ENCODE measurements around the gene AKAP8. TPM values are rescaled to one million over a fixed set of nuclear protein-coding genes. Genes with fewer than 3 reads are reported as not detected.
"Not testable (repeated sequence)": the region's sequence is repeated elsewhere in the genome, so short reads cannot be mapped to it uniquely, and the experiment has no call there.

The AKAP8 gene
- total RNA-seq, 4 donors from 2014 or later, result 26.4 to 58.5 (median 55.9) TPM

- H3K27me3 ChIP-seq, result no peaks in the 10 kb centered on the region
- H3K27ac ChIP-seq, result no peak overlapping the region
- WGBS, 2 donors, result 88 to 89% methylated on average over 6 of the region's 6 CpGs
- no peak for TF ChIP-seq CTCF (IDR thresholded peaks at IDR 0.05)
- no peak for TF ChIP-seq POLR2A (IDR thresholded peaks at IDR 0.05)
- no peaks in the 10 kb centered on the region for H3K9me3 ChIP-seq
- peaks cover 0 to 24% (median 2%) of the 10 kb centered on the region in 4 donors for H3K4me1 ChIP-seq
- H3K36me3 ChIP-seq, result peaks cover 16 to 92% (median 48%) of the 10 kb centered on the region in 3 donors
- DNase-seq (ENCODE audit: low spot score in 2 of 2), result no peak
- no peak overlapping the region for H3K4me3 ChIP-seq
These were observed 17.6 kb upstream of the AKAP8 start for GRCh38 chr19:15397236-15397635.

- H3K36me3 ChIP-seq, result peaks cover 16 to 93% (median 53%) of the 10 kb centered on the region in 3 donors
- no peak overlapping the region for H3K4me3 ChIP-seq
- no peak overlapping the region for H3K27ac ChIP-seq
- peaks cover 0 to 16% (median under 1%) of the 10 kb centered on the region in 4 donors for H3K4me1 ChIP-seq
- no peaks in the 10 kb centered on the region for H3K9me3 ChIP-seq
- no peaks in the 10 kb centered on the region for H3K27me3 ChIP-seq
- DNase-seq (ENCODE audit: low spot score in 2 of 2), result no peak
- 95 to 98% methylated on average over 3 of the region's 3 CpGs for WGBS, 2 donors
- TF ChIP-seq POLR2A (IDR thresholded peaks at IDR 0.05), result no peak
- no peak for TF ChIP-seq EP300 (IDR thresholded peaks at IDR 0.05)
- TF ChIP-seq CTCF (IDR thresholded peaks at IDR 0.05), result no peak
These were observed 16.8 kb upstream of the AKAP8 start for GRCh38 chr19:15396436-15396835.

GRCh38 chr19:15395251-15395650, 15.7 kb upstream of the AKAP8 start:
- H3K9me3 ChIP-seq; H3K4me1 ChIP-seq; H3K4me3 ChIP-seq; H3K27ac ChIP-seq; H3K27me3 ChIP-seq; DNase-seq (ENCODE audit: low spot score in 2 of 2): not testable (repeated sequence)
- peaks cover 16 to 83% (median 47%) of the 10 kb centered on the region in 3 donors for H3K36me3 ChIP-seq
- 93 to 94% methylated on average over 17 of the region's 17 CpGs for WGBS, 2 donors

GRCh38 chr19:15394426-15394825, 14.8 kb upstream of the AKAP8 start:
- Histone ChIP-seq H3K4me3 (no peak overlapping the region), H3K4me1 (no peaks in the 10 kb centered on the region), H3K27ac (no peak overlapping the region), H3K9me3 (no peaks in the 10 kb centered on the region), H3K36me3 (peaks cover 16 to 78% (median 41%) of the 10 kb centered on the region in 3 donors), H3K27me3 (no peaks in the 10 kb centered on the region)
- DNase-seq (ENCODE audit: low spot score in 2 of 2), result no peak
- no peak for TF ChIP-seq EP300 (IDR thresholded peaks at IDR 0.05)
- TF ChIP-seq POLR2A (IDR thresholded peaks at IDR 0.05), result no peak
- no peak for TF ChIP-seq CTCF (IDR thresholded peaks at IDR 0.05)
- WGBS, 2 donors, result 89% methylated on average over 5 of the region's 5 CpGs

- DNase-seq (ENCODE audit: low spot score in 2 of 2), result no peak
- H3K36me3 ChIP-seq, result peaks cover 11 to 78% (median 37%) of the 10 kb centered on the region in 3 donors
- H3K4me3 ChIP-seq, result no peak overlapping the region
- TF ChIP-seq POLR2A (IDR thresholded peaks at IDR 0.05) (no peak), EP300 (IDR thresholded peaks at IDR 0.05) (no peak), CTCF (IDR thresholded peaks at IDR 0.05) (no peak)
- H3K4me1 ChIP-seq, result no peaks in the 10 kb centered on the region
- H3K9me3 ChIP-seq, result no peaks in the 10 kb centered on the region
- no peak overlapping the region for H3K27ac ChIP-seq
- no peaks in the 10 kb centered on the region for H3K27me3 ChIP-seq
These were observed 14.4 kb upstream of the AKAP8 start for GRCh38 chr19:15393963-15394362.

GRCh38 chr19:15390814-15391213, 11.2 kb upstream of the AKAP8 start:
- WGBS, 2 donors, result 88 to 92% methylated on average over 2 of the region's 2 CpGs
- TF ChIP-seq EP300 (IDR thresholded peaks at IDR 0.05) (no peak), POLR2A (IDR thresholded peaks at IDR 0.05) (no peak), CTCF (IDR thresholded peaks at IDR 0.05) (no peak)
- H3K27ac ChIP-seq, result no peak overlapping the region

More at GRCh38 chr19:15390814-15391213, 11.2 kb upstream of the AKAP8 start:
- Histone ChIP-seq H3K4me1 (peaks cover 0 to 11% (median 4%) of the 10 kb centered on the region in 4 donors), H3K36me3 (peaks cover 0 to 50% (median 5%) of the 10 kb centered on the region in 3 donors), H3K9me3 (no peaks in the 10 kb centered on the region), H3K27me3 (no peaks in the 10 kb centered on the region), H3K4me3 (no peak overlapping the region)
- DNase-seq (ENCODE audit: low spot score in 2 of 2), result no peak

Data from tibial nerve (tissue), 4 donors.